Vagina (tissue), 2 donors: ENCODE measurements around the gene CCBE1.

Experiments
- POLR2A ChIP-seq, 2 donors: fragments of 450-650 bp; IDR thresholded peaks; one replicate each; pipeline ENCODE4 v1.6.1; 2017; ENCODE audit warnings: antibody characterized with exemption in 2 of 2, mild to moderate bottlenecking in 2 of 2, moderate library complexity in 2 of 2
- TF ChIP-seq, protein P1 (sequence below), 3 experiments: fragments of 450-650 bp in 2 of 3; fragments of 200-600 bp in 1 of 3; sonication (generic) in 1 of 3; IDR thresholded peaks; one replicate each; pipeline ENCODE4 v1.5.1; 2017 to 2019; ENCODE audit warnings: antibody characterized with exemption in 3 of 3, mild to moderate bottlenecking in 2 of 3, moderate library complexity in 2 of 3

DNA sequence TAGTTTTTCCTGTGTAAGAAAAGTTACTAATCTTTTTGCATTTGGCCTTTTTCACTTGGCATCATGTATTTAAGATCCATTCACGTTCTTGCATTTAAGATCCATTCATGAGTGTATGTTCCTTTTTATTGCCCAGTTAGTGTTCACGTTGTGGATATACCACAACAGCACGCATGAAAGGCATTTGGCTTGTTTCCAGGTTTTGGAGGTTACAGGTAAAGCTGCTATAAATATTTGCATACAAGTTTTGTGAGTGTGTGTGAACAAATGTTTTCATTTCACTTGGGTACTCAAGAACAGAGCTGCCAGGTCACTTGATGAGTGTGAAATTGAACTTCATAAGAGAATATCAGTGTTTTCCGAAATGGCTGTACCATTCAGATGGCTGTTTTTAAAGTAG is 121.2 kb downstream of the CCBE1 start:
- TF ChIP-seq, protein P1, sequence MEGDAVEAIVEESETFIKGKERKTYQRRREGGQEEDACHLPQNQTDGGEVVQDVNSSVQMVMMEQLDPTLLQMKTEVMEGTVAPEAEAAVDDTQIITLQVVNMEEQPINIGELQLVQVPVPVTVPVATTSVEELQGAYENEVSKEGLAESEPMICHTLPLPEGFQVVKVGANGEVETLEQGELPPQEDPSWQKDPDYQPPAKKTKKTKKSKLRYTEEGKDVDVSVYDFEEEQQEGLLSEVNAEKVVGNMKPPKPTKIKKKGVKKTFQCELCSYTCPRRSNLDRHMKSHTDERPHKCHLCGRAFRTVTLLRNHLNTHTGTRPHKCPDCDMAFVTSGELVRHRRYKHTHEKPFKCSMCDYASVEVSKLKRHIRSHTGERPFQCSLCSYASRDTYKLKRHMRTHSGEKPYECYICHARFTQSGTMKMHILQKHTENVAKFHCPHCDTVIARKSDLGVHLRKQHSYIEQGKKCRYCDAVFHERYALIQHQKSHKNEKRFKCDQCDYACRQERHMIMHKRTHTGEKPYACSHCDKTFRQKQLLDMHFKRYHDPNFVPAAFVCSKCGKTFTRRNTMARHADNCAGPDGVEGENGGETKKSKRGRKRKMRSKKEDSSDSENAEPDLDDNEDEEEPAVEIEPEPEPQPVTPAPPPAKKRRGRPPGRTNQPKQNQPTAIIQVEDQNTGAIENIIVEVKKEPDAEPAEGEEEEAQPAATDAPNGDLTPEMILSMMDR (IDR thresholded peaks at IDR 0.05), result no peak
- TF ChIP-seq POLR2A (IDR thresholded peaks at IDR 0.05), result no peak
